ENCODE measurements around the gene SEMA7A. TPM values are rescaled to one million over a fixed set of nuclear protein-coding genes. Genes with fewer than 3 reads are reported as not detected.
"Not testable (repeated sequence)": the region's sequence is repeated elsewhere in the genome, so short reads cannot be mapped to it uniquely, and the experiment has no call there.

The SEMA7A gene
- total RNA-seq = 100 to 1,000 TPM; 217 to 220 TPM
- polyA plus RNA-seq (ENCODE audit: insufficient read depth, low read depth, low replicate concordance) = 80.7 TPM
- long read RNA-seq, donor 1, transcript SEMA7A-201 (14 exons, 3,376 nt) = major isoform, 19 of 152 reads
- long read RNA-seq, donor 1, partial matches to known transcripts = 133 of 152 reads
- long read RNA-seq, donor 1, other reads (novel, unspliced or antisense) = 0 of 152 reads
- long read RNA-seq, donor 2, transcript SEMA7A-201 (14 exons, 3,376 nt) = major isoform, 13 of 29 reads
- long read RNA-seq, donor 2, partial matches to known transcripts = 16 of 29 reads
- long read RNA-seq, donor 2, other reads (novel, unspliced or antisense) = 0 of 29 reads

- peak; percentile 88 for DNase-seq
- Histone ChIP-seq H3K27ac (peak within 1 kb of the TSS; percentile 79 to 89), H3K4me3 (peak within 1 kb of the TSS; percentile 78 to 92), H3K4me1 (peaks cover 45% of the 10 kb centered on the region), H3K9me3 (no peaks in the 10 kb centered on the region), H3K36me3 (ENCODE audit: low read depth, missing control alignments) (no peaks in the 10 kb centered on the region), H3K27me3 (no peaks in the 10 kb centered on the region)
- TF ChIP-seq POLR2A (IDR thresholded peaks at IDR 0.05) (peak; percentile 76), CTCF (IDR thresholded peaks at IDR 0.05) (no peak)
- intact Hi-C loops (cut with DNase I; ENCODE audit: low total_unique reads) = no loop called here
- 0 to 1% methylated on average over 17 to 49 of the region's 75 CpGs for WGBS, 2 donors
These were observed at the start of gene SEMA7A for GRCh38 chr15:74433592-74434262. SEMA7A (minus strand) TSS chr15:74433958; CDS start chr15:74433918, 40 bp downstream.

- 64 to 80% methylated on average over 3 of the region's 3 CpGs for WGBS, 2 donors
- Histone ChIP-seq H3K4me3 (no peak overlapping the region), H3K27ac (no peak overlapping the region), H3K36me3 (ENCODE audit: low read depth, missing control alignments) (no peaks in the 10 kb centered on the region), H3K9me3 (no peaks in the 10 kb centered on the region), H3K4me1 (no peaks in the 10 kb centered on the region), H3K27me3 (no peaks in the 10 kb centered on the region)
- intact Hi-C loops (cut with DNase I; ENCODE audit: low total_unique reads) = no loop called here
- no peak for TF ChIP-seq CTCF (IDR thresholded peaks at IDR 0.05)
- no peak for TF ChIP-seq POLR2A (IDR thresholded peaks at IDR 0.05)
- DNase-seq = no peak
These were observed 48.9 kb upstream of the SEMA7A start for GRCh38 chr15:74482661-74483060.

GRCh38 chr15:74480364-74480763 is 46.6 kb upstream of the SEMA7A start:
- H3K36me3 ChIP-seq (ENCODE audit: low read depth, missing control alignments); H3K4me1 ChIP-seq; DNase-seq; H3K27ac ChIP-seq; H3K27me3 ChIP-seq; H3K9me3 ChIP-seq; H3K4me3 ChIP-seq; intact Hi-C loops (cut with DNase I; ENCODE audit: low total_unique reads): not testable (repeated sequence)
- 81% methylated on average over 21 of the region's 27 CpGs; no CpG with 5 or more reads in 1 of the 2 donors for WGBS, 2 donors

GRCh38 chr15:74471621-74472020 is 37.9 kb upstream of the SEMA7A start:
- intact Hi-C loops (cut with DNase I; ENCODE audit: low total_unique reads); H3K27me3 ChIP-seq: not testable (repeated sequence)
- WGBS, 2 donors = 91 to 94% methylated on average over 7 of the region's 7 CpGs

GRCh38 chr15:74470631-74471395 is 37.1 kb upstream of the SEMA7A start:
- no peak overlapping the region for H3K27ac ChIP-seq
- no peak for DNase-seq
- H3K4me1 ChIP-seq = no peaks in the 10 kb centered on the region
- H3K36me3 ChIP-seq (ENCODE audit: low read depth, missing control alignments) = no peaks in the 10 kb centered on the region
- no peaks in the 10 kb centered on the region for H3K9me3 ChIP-seq
- no peaks in the 10 kb centered on the region for H3K27me3 ChIP-seq
- H3K4me3 ChIP-seq = no peak overlapping the region
- intact Hi-C loops (cut with DNase I; ENCODE audit: low total_unique reads) = no loop called here
- 94 to 96% methylated on average over 12 of the region's 12 CpGs for WGBS, 2 donors
- TF ChIP-seq POLR2A (IDR thresholded peaks at IDR 0.05) = no peak
- TF ChIP-seq CTCF (IDR thresholded peaks at IDR 0.05) = no peak

More at GRCh38 chr15:74471621-74472020, 37.9 kb upstream of the SEMA7A start:
- H3K9me3 ChIP-seq; DNase-seq; H3K27ac ChIP-seq; H3K4me1 ChIP-seq; H3K36me3 ChIP-seq (ENCODE audit: low read depth, missing control alignments); H3K4me3 ChIP-seq: not testable (repeated sequence)
